Measurements from ENCODE around the gene OLA1. TPM values are rescaled to one million over a fixed set of nuclear protein-coding genes. Genes with fewer than 3 reads are reported as not detected.

The OLA1 gene
- total RNA-seq, 1 donor from 2014 or later = 36.1 TPM

- H3K9me3 ChIP-seq = no peaks in the 10 kb centered on the region
- no peak overlapping the region for H3K4me3 ChIP-seq
- H3K4me1 ChIP-seq = peaks cover 47% of the 10 kb centered on the region
- intact Hi-C loops (cut with DNase I) = loop anchor here (10.0 kb wide), 1 partner anchor 194 kb away; no protein-coding TSS in a partner anchor
- no peak for DNase-seq (ENCODE audit: extremely low spot score in 2 of 2)
- no peak for TF ChIP-seq CTCF (IDR thresholded peaks at IDR 0.05)
- TF ChIP-seq POLR2A (IDR thresholded peaks at IDR 0.05) = no peak
- no peak for TF ChIP-seq POLR2AphosphoS5 (IDR thresholded peaks at IDR 0.05; ENCODE audit: insufficient read depth in 1 of 2, low read depth in 1 of 2)
- no peaks in the 10 kb centered on the region for H3K27me3 ChIP-seq
- no peak overlapping the region for H3K27ac ChIP-seq
- no peaks in the 10 kb centered on the region for H3K36me3 ChIP-seq
These were observed 219.4 kb downstream of the OLA1 start for GRCh38 chr2:174028935-174029334.

GRCh38 chr2:174027956-174028355, 220.4 kb downstream of the OLA1 start:
- intact Hi-C loops (cut with DNase I) = loop anchor here (10.0 kb wide), 1 partner anchor 193 kb away; no protein-coding TSS in a partner anchor
- no peak overlapping the region for H3K27ac ChIP-seq
- H3K36me3 ChIP-seq = no peaks in the 10 kb centered on the region
- H3K9me3 ChIP-seq = no peaks in the 10 kb centered on the region
- TF ChIP-seq POLR2A (IDR thresholded peaks at IDR 0.05) (no peak), POLR2AphosphoS5 (IDR thresholded peaks at IDR 0.05; ENCODE audit: insufficient read depth in 1 of 2, low read depth in 1 of 2) (no peak), CTCF (IDR thresholded peaks at IDR 0.05) (no peak)
- H3K4me3 ChIP-seq = no peak overlapping the region
- H3K27me3 ChIP-seq = no peaks in the 10 kb centered on the region
- H3K4me1 ChIP-seq = peaks cover 55% of the 10 kb centered on the region
- DNase-seq (ENCODE audit: extremely low spot score in 2 of 2) = no peak

- intact Hi-C loops (cut with DNase I) = loop anchor here (10.0 kb wide), 1 partner anchor 191 kb away; no protein-coding TSS in a partner anchor
- Histone ChIP-seq H3K36me3 (no peaks in the 10 kb centered on the region), H3K9me3 (no peaks in the 10 kb centered on the region), H3K4me1 (peaks cover 44% of the 10 kb centered on the region), H3K4me3 (peak overlapping the region in 1 of 2 donors; percentile 24), H3K27me3 (no peaks in the 10 kb centered on the region), H3K27ac (peak overlapping the region; percentile 81)
- TF ChIP-seq CTCF (IDR thresholded peaks at IDR 0.05) (no peak), POLR2AphosphoS5 (IDR thresholded peaks at IDR 0.05; ENCODE audit: insufficient read depth in 1 of 2, low read depth in 1 of 2) (no peak), POLR2A (IDR thresholded peaks at IDR 0.05) (no peak)
- DNase-seq (ENCODE audit: extremely low spot score in 2 of 2) = no peak
These were observed 222.0 kb downstream of the OLA1 start for GRCh38 chr2:174026122-174026845.

- H3K27ac ChIP-seq = peak overlapping the region; percentile 84
- H3K4me3 ChIP-seq = peak overlapping the region; percentile 9 to 30
- peaks cover 43% of the 10 kb centered on the region for H3K4me1 ChIP-seq
- TF ChIP-seq POLR2A (IDR thresholded peaks at IDR 0.05) (no peak), POLR2AphosphoS5 (IDR thresholded peaks at IDR 0.05; ENCODE audit: insufficient read depth in 1 of 2, low read depth in 1 of 2) (peak; percentile 40 to 90)
- no peaks in the 10 kb centered on the region for H3K9me3 ChIP-seq
- intact Hi-C loops (cut with DNase I) = loop anchor here (10.0 kb wide), 1 partner anchor 191 kb away; no protein-coding TSS in a partner anchor
- H3K36me3 ChIP-seq = no peaks in the 10 kb centered on the region
- peak in 1 of 2 donors; percentile 98 for DNase-seq (ENCODE audit: extremely low spot score in 2 of 2)
- no peaks in the 10 kb centered on the region for H3K27me3 ChIP-seq
These were observed 222.8 kb downstream of the OLA1 start for GRCh38 chr2:174025271-174026121.

GRCh38 chr2:174024524-174025270, 223.6 kb downstream of the OLA1 start:
- H3K27ac ChIP-seq = peak overlapping the region; percentile 84
- no peak for DNase-seq (ENCODE audit: extremely low spot score in 2 of 2)
- intact Hi-C loops (cut with DNase I) = loop anchor here (10.0 kb wide), 1 partner anchor 190 kb away; no protein-coding TSS in a partner anchor
- no peaks in the 10 kb centered on the region for H3K27me3 ChIP-seq
- peaks cover 43% of the 10 kb centered on the region for H3K4me1 ChIP-seq
- TF ChIP-seq POLR2AphosphoS5 (IDR thresholded peaks at IDR 0.05; ENCODE audit: insufficient read depth in 1 of 2, low read depth in 1 of 2) = no peak
- TF ChIP-seq POLR2A (IDR thresholded peaks at IDR 0.05) = no peak
- no peak for TF ChIP-seq CTCF (IDR thresholded peaks at IDR 0.05)
- H3K9me3 ChIP-seq = no peaks in the 10 kb centered on the region
- H3K36me3 ChIP-seq = no peaks in the 10 kb centered on the region
- H3K4me3 ChIP-seq = peak overlapping the region; percentile 9 to 30
